Mesothelial cell of epicardium (in vitro differentiated cells): ENCODE data around the gene CDON. TPM values are rescaled to one million over a fixed set of nuclear protein-coding genes. Genes with fewer than 3 reads are reported as not detected.

ENCODE experiments used
- DNase-seq, 2 experiments: peaks; one replicate each; pipeline ENCODE4 v3.0.0; 2021; ENCODE audit warnings: low spot score in 2 of 2; ENCODE audit not compliant: unreplicated experiment in 2 of 2
- H3K27ac Mint-ChIP-seq: 2 replicates; pipeline ENCODE4 v1.8.0; 2021; ENCODE audit warnings: mixed read lengths
- H3K27me3 Mint-ChIP-seq: 2 replicates; pipeline ENCODE4 v1.8.0; 2021; ENCODE audit warnings: low read depth, mixed read lengths
- H3K36me3 Mint-ChIP-seq: 2 replicates; pipeline ENCODE4 v1.8.0; 2021; ENCODE audit warnings: mixed read lengths
- H3K4me1 Mint-ChIP-seq: 2 replicates; pipeline ENCODE4 v1.8.0; 2021; ENCODE audit warnings: mixed read lengths
- H3K4me3 Mint-ChIP-seq: 2 replicates; pipeline ENCODE4 v1.8.0; 2021; ENCODE audit warnings: mild to moderate bottlenecking, moderate library complexity, mixed read lengths
- H3K9me3 Mint-ChIP-seq: 2 replicates; pipeline ENCODE4 v1.8.0; 2021; ENCODE audit warnings: mixed read lengths
- total RNA-seq: library from RNA; stranded (reverse); gene quantifications from 3 replicates; pipeline ENCODE4 v1.2.1, GENCODE V29; 2021
- TF ChIP-seq, protein P1 (sequence below): fragments of 200-600 bp; sonication (generic); IDR thresholded peaks from one replicate; pipeline ENCODE4 v1.5.0; 2021; ENCODE audit warnings: antibody characterized with exemption; ENCODE audit not compliant: unreplicated experiment

Gene CDON
- total RNA-seq, 1 donor from 2014 or later, result 165 TPM

DNA sequence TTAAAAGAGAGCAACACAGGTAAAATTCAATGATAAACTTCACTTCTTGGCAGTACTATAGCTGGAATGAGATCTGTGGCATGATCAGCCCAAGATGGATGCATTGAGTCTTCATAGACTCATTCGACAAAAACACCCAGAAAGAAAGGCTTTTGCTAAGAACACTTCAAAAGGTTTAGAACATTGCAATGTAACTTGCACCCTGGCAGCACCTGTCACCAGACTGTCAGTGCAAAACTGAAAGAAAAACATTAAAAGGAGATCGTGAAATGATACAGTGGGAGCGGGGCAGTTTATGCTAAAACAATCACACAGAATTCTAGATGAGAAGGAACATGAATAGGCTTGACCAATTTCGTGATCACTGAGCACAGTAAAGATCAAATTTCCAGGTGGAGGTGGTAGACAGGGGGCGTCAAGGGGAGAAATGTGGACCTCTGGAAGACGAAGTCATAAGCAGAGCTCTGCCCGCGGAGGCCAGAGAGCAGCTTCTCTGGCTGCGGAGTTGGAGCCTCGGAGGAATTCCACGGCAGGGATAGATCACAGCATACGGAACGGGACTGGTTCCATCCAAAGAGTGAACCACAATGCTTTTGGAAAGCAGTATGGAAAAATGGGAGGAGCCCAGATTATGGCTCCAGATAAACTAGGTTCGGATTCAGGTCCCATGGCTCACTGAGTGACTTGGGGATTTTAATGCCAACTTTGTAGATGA lies 104.9 kb downstream of the CDON start:
- DNase-seq, result no peak
- H3K9me3 Mint-ChIP-seq, result peaks cover 9% of the 10 kb centered on the region
- H3K27ac Mint-ChIP-seq, result no peak overlapping the region
- no peak overlapping the region for H3K4me3 Mint-ChIP-seq
- H3K4me1 Mint-ChIP-seq, result peaks cover 11% of the 10 kb centered on the region
- H3K36me3 Mint-ChIP-seq, result peaks cover 50% of the 10 kb centered on the region
- TF ChIP-seq, protein P1, sequence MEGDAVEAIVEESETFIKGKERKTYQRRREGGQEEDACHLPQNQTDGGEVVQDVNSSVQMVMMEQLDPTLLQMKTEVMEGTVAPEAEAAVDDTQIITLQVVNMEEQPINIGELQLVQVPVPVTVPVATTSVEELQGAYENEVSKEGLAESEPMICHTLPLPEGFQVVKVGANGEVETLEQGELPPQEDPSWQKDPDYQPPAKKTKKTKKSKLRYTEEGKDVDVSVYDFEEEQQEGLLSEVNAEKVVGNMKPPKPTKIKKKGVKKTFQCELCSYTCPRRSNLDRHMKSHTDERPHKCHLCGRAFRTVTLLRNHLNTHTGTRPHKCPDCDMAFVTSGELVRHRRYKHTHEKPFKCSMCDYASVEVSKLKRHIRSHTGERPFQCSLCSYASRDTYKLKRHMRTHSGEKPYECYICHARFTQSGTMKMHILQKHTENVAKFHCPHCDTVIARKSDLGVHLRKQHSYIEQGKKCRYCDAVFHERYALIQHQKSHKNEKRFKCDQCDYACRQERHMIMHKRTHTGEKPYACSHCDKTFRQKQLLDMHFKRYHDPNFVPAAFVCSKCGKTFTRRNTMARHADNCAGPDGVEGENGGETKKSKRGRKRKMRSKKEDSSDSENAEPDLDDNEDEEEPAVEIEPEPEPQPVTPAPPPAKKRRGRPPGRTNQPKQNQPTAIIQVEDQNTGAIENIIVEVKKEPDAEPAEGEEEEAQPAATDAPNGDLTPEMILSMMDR, result no peak
- H3K27me3 Mint-ChIP-seq, result no peaks in the 10 kb centered on the region

DNA sequence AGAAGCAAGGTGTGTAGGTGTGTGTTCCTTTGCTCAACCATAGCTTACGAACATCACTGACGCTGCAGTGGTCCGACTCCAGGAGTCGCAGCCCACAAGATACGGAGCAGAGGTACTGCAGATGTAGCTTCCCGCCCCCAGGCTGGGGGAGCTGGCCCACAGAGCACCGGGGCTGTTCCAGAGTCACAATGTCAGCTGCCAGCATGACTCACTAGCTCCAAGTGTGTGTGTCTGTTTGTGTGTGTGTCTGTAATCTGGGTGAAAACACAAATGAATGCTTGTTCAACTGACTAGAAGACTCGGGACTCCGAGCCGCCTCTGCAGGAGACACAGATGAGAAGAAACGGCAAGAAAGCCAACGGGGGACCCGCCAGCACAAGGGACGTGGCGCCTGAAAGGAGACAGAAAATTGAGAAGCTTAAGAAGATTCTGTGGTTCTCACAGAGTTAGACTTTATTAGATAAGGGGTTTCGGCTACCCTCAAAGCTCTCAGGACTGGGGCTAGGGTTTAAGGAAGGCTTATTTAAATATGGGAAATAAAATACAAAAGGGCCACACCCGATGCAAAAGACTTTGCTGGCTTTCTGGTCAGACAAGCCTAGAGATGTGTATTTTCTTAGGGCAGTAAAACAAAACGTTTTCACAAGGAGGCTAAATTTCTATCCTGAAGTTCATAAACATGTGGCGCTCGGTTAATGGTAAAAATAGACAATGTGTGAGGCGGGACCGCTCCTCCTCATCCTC lies 106.1 kb downstream of the CDON start:
- TF ChIP-seq, protein P1, result no peak
- H3K36me3 Mint-ChIP-seq, result peaks cover 39% of the 10 kb centered on the region
- DNase-seq, result no peak
- no peak overlapping the region for H3K27ac Mint-ChIP-seq
- H3K4me1 Mint-ChIP-seq, result peaks cover 22% of the 10 kb centered on the region
- no peaks in the 10 kb centered on the region for H3K27me3 Mint-ChIP-seq
- H3K4me3 Mint-ChIP-seq, result no peak overlapping the region
- no peaks in the 10 kb centered on the region for H3K9me3 Mint-ChIP-seq

DNA sequence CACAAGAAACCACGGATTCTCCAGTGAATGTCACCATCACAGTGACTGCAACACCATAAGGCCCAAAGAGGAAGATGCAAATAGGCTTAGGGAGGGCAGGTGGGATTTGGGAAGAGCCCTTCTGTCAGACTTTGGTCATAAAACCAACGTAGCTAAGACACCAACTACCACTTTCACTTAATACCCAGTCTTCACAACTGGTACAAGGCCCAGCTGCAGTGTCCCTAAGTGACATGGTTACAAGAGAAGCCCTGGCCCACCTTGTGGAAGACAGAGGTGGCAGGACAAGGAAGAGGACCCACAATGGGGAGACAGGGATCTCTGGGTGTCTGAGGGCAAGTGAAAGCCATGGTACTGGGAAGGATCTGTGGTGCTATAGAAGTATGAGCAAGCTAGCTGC lies 106.8 kb downstream of the CDON start:
- Mint-ChIP-seq H3K4me3 (no peak overlapping the region), H3K27ac (no peak overlapping the region), H3K36me3 (peaks cover 32% of the 10 kb centered on the region), H3K4me1 (peaks cover 27% of the 10 kb centered on the region), H3K27me3 (no peaks in the 10 kb centered on the region), H3K9me3 (no peaks in the 10 kb centered on the region)
- TF ChIP-seq, protein P1, result no peak
- DNase-seq, result no peak

DNA sequence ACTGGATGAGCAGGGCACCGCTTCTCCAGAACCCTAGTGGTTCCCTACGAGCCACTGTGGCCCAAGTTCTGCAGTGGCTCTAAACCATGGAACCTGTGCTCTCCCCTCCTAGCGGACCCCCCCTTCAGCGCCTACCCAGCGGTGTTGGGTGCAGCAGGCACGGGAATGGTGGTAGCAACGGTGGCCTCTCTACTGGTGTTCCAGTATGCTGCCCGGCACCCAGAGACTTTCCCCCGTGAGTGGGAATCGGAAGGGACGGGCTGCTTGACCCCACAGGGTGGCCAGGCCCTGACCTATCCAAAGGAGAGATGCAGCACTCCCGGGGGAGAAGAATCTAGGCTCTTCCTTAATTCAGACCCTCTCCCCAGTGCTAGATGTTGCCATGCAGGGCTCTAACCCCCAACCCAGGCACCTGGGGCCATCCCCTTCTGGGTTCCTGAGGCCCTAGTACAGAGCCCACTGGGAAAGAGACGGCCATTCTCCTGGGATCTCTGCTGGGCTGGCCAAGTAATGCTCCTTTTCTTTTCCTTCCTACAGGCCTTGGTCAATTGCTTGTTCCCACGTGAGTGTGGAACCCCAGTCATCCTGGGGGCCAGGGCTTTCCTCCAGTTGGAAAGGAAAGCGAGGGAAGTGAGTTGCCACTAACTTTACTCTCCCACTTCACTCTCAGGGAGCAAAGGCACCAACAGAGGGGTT lies 107.6 kb downstream of the CDON start:
- no peak for DNase-seq
- no peaks in the 10 kb centered on the region for H3K9me3 Mint-ChIP-seq
- no peaks in the 10 kb centered on the region for H3K27me3 Mint-ChIP-seq
- no peak overlapping the region for H3K4me3 Mint-ChIP-seq
- no peak overlapping the region for H3K27ac Mint-ChIP-seq
- H3K4me1 Mint-ChIP-seq, result peaks cover 30% of the 10 kb centered on the region
- H3K36me3 Mint-ChIP-seq, result peaks cover 27% of the 10 kb centered on the region
- TF ChIP-seq, protein P1, result no peak

DNA sequence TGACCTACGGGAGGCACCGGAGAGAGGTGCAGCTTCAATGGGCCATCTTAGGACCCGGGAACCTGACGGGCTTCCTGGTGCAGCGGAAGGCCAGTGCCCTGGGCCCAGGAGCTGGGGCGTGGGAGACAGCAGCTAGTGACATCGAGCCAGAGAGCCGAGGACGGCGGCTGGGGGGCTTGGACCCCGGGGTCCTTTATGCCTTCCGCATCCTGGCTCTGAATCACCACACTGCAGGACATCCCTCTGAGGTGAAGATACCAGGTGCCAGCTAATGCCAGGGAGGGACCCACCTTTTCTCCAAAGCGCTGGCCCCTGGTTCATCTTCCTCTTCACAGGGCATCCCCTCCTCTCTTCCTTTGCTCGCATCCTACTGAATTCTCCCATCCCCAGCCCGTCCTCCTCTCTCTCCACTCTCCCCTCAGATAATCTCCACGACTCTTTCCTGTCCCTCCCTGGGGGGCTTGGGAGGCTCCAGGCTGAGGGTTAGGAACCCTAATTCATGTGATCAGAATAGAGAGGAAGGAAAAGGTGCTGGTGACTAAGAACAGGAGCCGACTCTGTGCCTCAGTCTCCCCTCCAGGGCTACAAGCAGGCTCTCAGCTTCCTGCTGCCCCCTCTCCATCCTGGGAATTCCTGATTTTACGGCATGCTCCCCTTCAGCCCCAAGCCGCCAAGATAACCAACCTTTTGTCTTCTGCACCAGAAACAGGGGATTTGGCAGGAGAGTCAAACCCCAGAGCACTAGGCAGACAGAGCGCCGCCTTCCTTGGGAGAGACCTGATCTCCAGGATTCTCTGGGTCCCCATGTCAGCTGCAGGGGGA lies 108.3 kb downstream of the CDON start:
- Mint-ChIP-seq H3K27ac (no peak overlapping the region), H3K4me3 (no peak overlapping the region), H3K9me3 (no peaks in the 10 kb centered on the region), H3K36me3 (peaks cover 22% of the 10 kb centered on the region), H3K27me3 (no peaks in the 10 kb centered on the region), H3K4me1 (peaks cover 31% of the 10 kb centered on the region)
- TF ChIP-seq, protein P1, result no peak
- no peak for DNase-seq
